Endothelial cell of umbilical vein (primary cell): ENCODE data around the gene TMEM186. TPM values are rescaled to one million over a fixed set of nuclear protein-coding genes. Genes with fewer than 3 reads are reported as not detected.

Source experiments
- BruUV-seq: library from RNA; stranded (reverse); fragments of 400-500 nt; replicated peaks from 2 replicates; lab custom pipeline; 2021; lab: Mats Ljungman, UMichigan
- CTCF ChIA-PET: fragments of 300-600, 350-600 bp; sonication (Branson Sonifier 250); formaldehyde crosslinking; loops from one replicate; lab custom pipeline; 2021; ENCODE audit warnings: antibody characterized with exemption, inconsistent platforms; lab: Charles Lee
- POLR2A ChIA-PET: fragments of 300-600, 350-600 bp; sonication (Branson Sonifier 250); formaldehyde crosslinking; loops from one replicate; lab custom pipeline; 2021; ENCODE audit warnings: antibody characterized with exemption, inconsistent platforms; lab: Charles Lee
- DNase-seq: peaks from one replicate; pipeline ENCODE4 v3.0.0-alpha.2; 2011; ENCODE audit warnings: low read depth, low spot score
- FAIRE-seq: peaks from 2 replicates; lab custom pipeline; 2011; peaks lifted over from hg19 to GRCh38; lab: Jason Lieb, UNC
- H2AFZ ChIP-seq: 2 replicates; pipeline ENCODE4 v1.6.0; 2012; ENCODE audit warnings: low read depth, low read length, control low read depth, inconsistent platforms
- H3K27ac ChIP-seq: 2 replicates; pipeline ENCODE4 v1.5.1; 2011; ENCODE audit warnings: low read depth, mild to moderate bottlenecking, control low read depth, low read length, moderate library complexity; ENCODE audit not compliant: insufficient read depth
- H3K27me3 ChIP-seq, 2 experiments: 2 replicates each; pipeline versions ENCODE4 v1.6.0 to v1.6.1; 2011; ENCODE audit warnings: low read length in 2 of 2, mixed read lengths in 1 of 2; ENCODE audit not compliant: control insufficient read depth in 2 of 2, insufficient read depth in 2 of 2
- H3K36me3 ChIP-seq, 2 experiments: 2 replicates in 1 of 2; 3 replicates in 1 of 2; pipeline ENCODE4 v1.5.1; 2011; ENCODE audit warnings: low read length in 2 of 2, mild to moderate bottlenecking in 1 of 2, moderate library complexity in 1 of 2; ENCODE audit not compliant: control insufficient read depth in 2 of 2, insufficient read depth in 2 of 2; ENCODE audit errors: extremely low read depth in 1 of 2
- H3K4me1 ChIP-seq: 3 replicates; pipeline ENCODE4 v1.5.1; 2011; ENCODE audit warnings: mild to moderate bottlenecking, low read length; ENCODE audit not compliant: control insufficient read depth, insufficient read depth; ENCODE audit errors: extremely low read depth
- H3K4me2 ChIP-seq: 2 replicates; pipeline ENCODE4 v1.6.1; 2011; ENCODE audit warnings: low read length, control low read depth, mixed read lengths; ENCODE audit not compliant: insufficient read depth
- H3K4me3 ChIP-seq, 3 experiments: fragments of 200-600 bp in 1 of 3; sonication (generic), shearing (Covaris generic) in 1 of 3; replicated peaks in 1 of 3; 2 replicates each; pipeline ENCODE4 v1.5.1; 2011 to 2016; ENCODE audit warnings: control low read depth in 3 of 3, low read length in 3 of 3, mild to moderate bottlenecking in 2 of 3, inconsistent platforms in 1 of 3, low read depth in 1 of 3, moderate library complexity in 1 of 3; ENCODE audit not compliant: insufficient read depth in 1 of 3
- H3K79me2 ChIP-seq: 2 replicates; pipeline ENCODE4 v1.6.0; 2012; ENCODE audit warnings: low read length, inconsistent platforms; ENCODE audit not compliant: control insufficient read depth, insufficient read depth
- H3K9ac ChIP-seq: replicated peaks from 2 replicates; pipeline ENCODE3; 2011; ENCODE audit warnings: low read length, control low read depth; ENCODE audit not compliant: insufficient read depth; ENCODE audit errors: extremely low read depth
- H3K9me1 ChIP-seq: replicated peaks from 3 replicates; pipeline ENCODE4 v1.6.0; 2011; ENCODE audit warnings: mild to moderate bottlenecking, low read length; ENCODE audit not compliant: control insufficient read depth, insufficient read depth; ENCODE audit errors: extremely low read depth
- H3K9me3 ChIP-seq: replicated peaks from 2 replicates; pipeline ENCODE4 v1.5.1; 2012; ENCODE audit warnings: low read length, inconsistent platforms; ENCODE audit not compliant: control insufficient read depth, insufficient read depth
- H4K20me1 ChIP-seq: replicated peaks from 2 replicates; pipeline ENCODE3; 2011; ENCODE audit warnings: mild to moderate bottlenecking, low read length; ENCODE audit not compliant: control insufficient read depth, insufficient read depth; ENCODE audit errors: extremely low read depth
- EZH2 ChIP-seq: IDR thresholded peaks from 2 replicates; pipeline ENCODE4 v1.6.1; 2012; ENCODE audit warnings: borderline replicate concordance, low read depth, mild to moderate bottlenecking, moderate library complexity, low read length, inconsistent platforms; ENCODE audit not compliant: severe bottlenecking
- FOS ChIP-seq: IDR thresholded peaks from 2 replicates; pipeline ENCODE4 v1.6.1; 2011; ENCODE audit warnings: mild to moderate bottlenecking, low read length, moderate library complexity, borderline replicate concordance; ENCODE audit not compliant: insufficient read depth
- GATA2 ChIP-seq: IDR thresholded peaks from 2 replicates; pipeline ENCODE4 v1.7.0; 2011; ENCODE audit warnings: low read depth, mild to moderate bottlenecking, moderate library complexity, mixed read lengths, low read length; ENCODE audit not compliant: insufficient read length, insufficient read depth
- JUN ChIP-seq: IDR thresholded peaks from 2 replicates; pipeline ENCODE4 v1.6.1; 2011; ENCODE audit warnings: borderline replicate concordance, low read depth; ENCODE audit not compliant: insufficient read length, insufficient read depth
- MYC ChIP-seq: IDR thresholded peaks from one replicate; pipeline ENCODE4 v1.6.1; 2011; ENCODE audit warnings: mild to moderate bottlenecking, low read depth, low read length
- POLR2A ChIP-seq: IDR thresholded peaks from 2 replicates; pipeline ENCODE4 v1.6.1; 2012; ENCODE audit warnings: low read depth, mild to moderate bottlenecking, control low read depth, low read length
- POLR2AphosphoS5 ChIP-seq: IDR thresholded peaks from 2 replicates; pipeline ENCODE4 v1.6.1; 2012; ENCODE audit warnings: low read depth, mild to moderate bottlenecking, control low read depth, low read length, moderate library complexity; ENCODE audit not compliant: insufficient read depth
- dilution Hi-C: fragments of 300-500 bp; cut with MboI; formaldehyde crosslinking; loops from one replicate; pipeline ENCODE4 v1.15.0; 2019; ENCODE audit warnings: low sequenced_read_pairs; ENCODE audit not compliant: extremely low pct_ligation_motif_present
- intact Hi-C: fragments of 100-400 bp; cut with micrococcal nuclease; formaldehyde crosslinking; loops from one replicate; pipeline ENCODE4 v1.10.0; 2022
- polyA plus RNA-seq, 4 experiments: library from polyadenylated mRNA; depleted of rRNA in 3 of 4; stranded (reverse) in 3 of 4; unstranded in 1 of 4; fragments of >200 nt; gene quantifications; 2 replicates each; pipeline versions ENCODE4 v1.2.1 to v1.2.3, GENCODE V29; 2011 to 2012; ENCODE audit warnings: missing spikeins in 1 of 4
- total RNA-seq: library from RNA; stranded (reverse); gene quantifications from 2 replicates; pipeline ENCODE4 v1.2.3, GENCODE V29; 2021
- TF ChIP-seq, protein P1 (sequence below), 2 donors: IDR thresholded peaks; 1 replicate in 1 of 2; 2 replicates in 1 of 2; pipeline ENCODE4 v1.5.1; 2011; ENCODE audit warnings: low read length in 2 of 2, mild to moderate bottlenecking in 2 of 2, moderate library complexity in 2 of 2, control low read depth in 1 of 2, inconsistent platforms in 1 of 2, low read depth in 1 of 2; ENCODE audit not compliant: insufficient read depth in 1 of 2; ENCODE audit errors: extremely low read depth in 1 of 2
- TF ChIP-seq, protein P2 (sequence below): IDR thresholded peaks from 2 replicates; pipeline ENCODE4 v1.6.1; 2011; ENCODE audit not compliant: insufficient read depth, insufficient read length

The TMEM186 gene
- total and polyA plus RNA-seq, 2 donors (not counting 3 experiments of a cell fraction or from before 2014, with no cell fraction given): 8.0 to 9.6 TPM

DNA sequence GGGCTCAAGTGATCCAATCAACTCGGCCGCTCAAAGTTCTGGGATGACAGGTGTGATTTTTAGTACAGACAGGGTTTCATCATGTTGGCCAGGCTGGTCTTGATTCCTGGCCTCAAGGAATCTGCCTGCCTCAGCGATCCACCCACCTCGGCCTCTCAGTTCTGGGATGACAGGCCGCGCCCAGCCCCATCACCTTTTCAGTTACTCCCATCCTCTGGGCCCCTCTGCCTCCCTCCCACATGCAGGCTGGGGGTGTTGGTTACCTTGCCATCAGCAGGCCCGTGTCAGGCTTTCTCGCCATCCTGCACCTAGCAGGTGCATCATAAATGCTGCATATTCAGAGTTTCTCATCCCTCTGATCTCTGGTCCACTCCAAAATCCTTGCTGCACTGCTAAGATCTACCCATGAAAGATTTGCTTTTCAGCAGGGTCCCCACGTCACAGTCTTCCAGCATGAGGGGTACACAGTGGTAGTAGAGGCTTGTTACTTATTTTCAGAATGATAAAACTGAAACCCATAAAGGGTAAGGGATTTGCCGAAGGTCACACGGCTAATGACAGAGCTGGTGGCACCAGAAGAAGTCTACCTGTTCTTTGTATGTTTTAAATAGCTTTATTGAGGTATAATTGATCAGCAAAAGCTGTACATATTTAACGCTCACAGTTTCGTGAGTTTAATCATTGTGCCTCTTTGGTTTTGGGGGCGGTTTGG is 16.8 kb upstream of the TMEM186 start:
- H3K9ac ChIP-seq: no peak overlapping the region
- dilution Hi-C loops: no loop called here
- intact Hi-C loops: no loop called here
- H3K4me1 ChIP-seq: no peaks in the 10 kb centered on the region
- BruUV-seq: no TSS peak
- no peaks in the 10 kb centered on the region for H3K9me1 ChIP-seq
- peaks cover 43 to 51% of the 10 kb centered on the region in 2 experiments for H3K36me3 ChIP-seq
- ChIA-PET CTCF (no interaction called here), POLR2A (no interaction called here)
- H3K4me2 ChIP-seq: no peak overlapping the region
- H4K20me1 ChIP-seq: no peaks in the 10 kb centered on the region
- FAIRE-seq (no peak), DNase-seq (no peak)
- no peaks in the 10 kb centered on the region for H3K79me2 ChIP-seq
- no peak overlapping the region for H3K4me3 ChIP-seq
- no peak overlapping the region for H3K27ac ChIP-seq
- H3K27me3 ChIP-seq: no peaks in the 10 kb centered on the region
- no peaks in the 10 kb centered on the region for H3K9me3 ChIP-seq
- TF ChIP-seq, protein P1, sequence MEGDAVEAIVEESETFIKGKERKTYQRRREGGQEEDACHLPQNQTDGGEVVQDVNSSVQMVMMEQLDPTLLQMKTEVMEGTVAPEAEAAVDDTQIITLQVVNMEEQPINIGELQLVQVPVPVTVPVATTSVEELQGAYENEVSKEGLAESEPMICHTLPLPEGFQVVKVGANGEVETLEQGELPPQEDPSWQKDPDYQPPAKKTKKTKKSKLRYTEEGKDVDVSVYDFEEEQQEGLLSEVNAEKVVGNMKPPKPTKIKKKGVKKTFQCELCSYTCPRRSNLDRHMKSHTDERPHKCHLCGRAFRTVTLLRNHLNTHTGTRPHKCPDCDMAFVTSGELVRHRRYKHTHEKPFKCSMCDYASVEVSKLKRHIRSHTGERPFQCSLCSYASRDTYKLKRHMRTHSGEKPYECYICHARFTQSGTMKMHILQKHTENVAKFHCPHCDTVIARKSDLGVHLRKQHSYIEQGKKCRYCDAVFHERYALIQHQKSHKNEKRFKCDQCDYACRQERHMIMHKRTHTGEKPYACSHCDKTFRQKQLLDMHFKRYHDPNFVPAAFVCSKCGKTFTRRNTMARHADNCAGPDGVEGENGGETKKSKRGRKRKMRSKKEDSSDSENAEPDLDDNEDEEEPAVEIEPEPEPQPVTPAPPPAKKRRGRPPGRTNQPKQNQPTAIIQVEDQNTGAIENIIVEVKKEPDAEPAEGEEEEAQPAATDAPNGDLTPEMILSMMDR (IDR thresholded peaks at IDR 0.05; ENCODE audit: extremely low read depth in 1 of 2, insufficient read depth in 1 of 2, low read depth in 1 of 2, low read length in 2 of 2): no peak
- TF ChIP-seq, protein P2, sequence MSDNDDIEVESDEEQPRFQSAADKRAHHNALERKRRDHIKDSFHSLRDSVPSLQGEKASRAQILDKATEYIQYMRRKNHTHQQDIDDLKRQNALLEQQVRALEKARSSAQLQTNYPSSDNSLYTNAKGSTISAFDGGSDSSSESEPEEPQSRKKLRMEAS: no peak
- TF ChIP-seq GATA2 (no peak), EZH2 (no peak), POLR2A (no peak), MYC (no peak), POLR2AphosphoS5 (no peak), JUN (no peak), FOS (no peak)
- H2AFZ ChIP-seq: no peak overlapping the region
